ENCODE data around the gene DUSP28.
"Not testable (repeated sequence)": the region's sequence is repeated elsewhere in the genome, so short reads cannot be mapped to it uniquely, and the experiment has no call there.

The DUSP28 gene

GRCh38 chr2:240560480-240561324 is 545 bp downstream of the DUSP28 start:
- peak; percentile 97 to 98 for DNase-seq (ENCODE audit: low read depth in 2 of 2)

- no peak for DNase-seq (ENCODE audit: low read depth in 2 of 2)
Observed at GRCh38 chr2:240561325-240561971, 1.3 kb downstream of the DUSP28 start.

- DNase-seq (ENCODE audit: low read depth in 2 of 2), result not testable (repeated sequence)
Observed at GRCh38 chr2:240563231-240563630, 3.1 kb downstream of the DUSP28 start.

GRCh38 chr2:240563951-240564560 is 3.9 kb downstream of the DUSP28 start:
- DNase-seq (ENCODE audit: low read depth in 2 of 2), result no peak

- DNase-seq (ENCODE audit: low read depth in 2 of 2), result no peak
Observed at GRCh38 chr2:240564561-240565332, 4.6 kb downstream of the DUSP28 start.

GRCh38 chr2:240565333-240566202 is 5.4 kb downstream of the DUSP28 start:
- DNase-seq (ENCODE audit: low read depth in 2 of 2), result peak; percentile 88 to 91

GRCh38 chr2:240566203-240567136 is 6.3 kb downstream of the DUSP28 start:
- DNase-seq (ENCODE audit: low read depth in 2 of 2), result peak; percentile 95

- no peak for DNase-seq (ENCODE audit: low read depth in 2 of 2)
Observed at GRCh38 chr2:240567137-240567871, 7.1 kb downstream of the DUSP28 start.

GRCh38 chr2:240567872-240568677 is 7.9 kb downstream of the DUSP28 start, which contains the start of gene RNPEPL1:
Gene RNPEPL1, plus strand, starts transcription at chr2:240568484. Its CDS starts 103 bp downstream, at chr2:240568587.
- peak in 1 of 2 donors; percentile 37 for DNase-seq (ENCODE audit: low read depth in 2 of 2)

GRCh38 chr2:240568678-240569522 is 8.7 kb downstream of the DUSP28 start:
- peak in 1 of 2 donors; percentile 24 for DNase-seq (ENCODE audit: low read depth in 2 of 2)

- no peak for DNase-seq (ENCODE audit: low read depth in 2 of 2)
Observed at GRCh38 chr2:240569523-240569997, 9.4 kb downstream of the DUSP28 start.

GRCh38 chr2:240569998-240570530 is 9.9 kb downstream of the DUSP28 start:
- no peak for DNase-seq (ENCODE audit: low read depth in 2 of 2)

GRCh38 chr2:240570531-240571313 is 10.6 kb downstream of the DUSP28 start:
- DNase-seq (ENCODE audit: low read depth in 2 of 2), result no peak

- no peak for DNase-seq (ENCODE audit: low read depth in 2 of 2)
Observed at GRCh38 chr2:240571314-240571973, 11.3 kb downstream of the DUSP28 start.
